Erythroblast (primary cell): Measurements from ENCODE around the gene IGF1.

Source experiments
- GATA1 ChIP-seq: IDR thresholded peaks from 2 replicates; pipeline ENCODE4 v1.6.1; 2011; ENCODE audit warnings: low read depth, mild to moderate bottlenecking, control low read depth, low read length, moderate library complexity
- POLR2A ChIP-seq: IDR thresholded peaks from 2 replicates; pipeline ENCODE4 v1.6.1; 2011; ENCODE audit warnings: mild to moderate bottlenecking, low read length

- TF ChIP-seq POLR2A = no peak
- TF ChIP-seq GATA1 = no peak
These were observed 6.9 kb upstream of the IGF1 start for GRCh38 chr12:102487226-102487625.
